Endothelial cell of umbilical vein (primary cell): ENCODE results near the gene HSD17B11.

Experiments used
- CTCF ChIP-seq, 2 donors: IDR thresholded peaks; 1 replicate in 1 of 2; 2 replicates in 1 of 2; pipeline ENCODE4 v1.5.1; 2011; ENCODE audit warnings: low read length in 2 of 2, mild to moderate bottlenecking in 2 of 2, moderate library complexity in 2 of 2, control low read depth in 1 of 2, inconsistent platforms in 1 of 2, low read depth in 1 of 2; ENCODE audit not compliant: insufficient read depth in 1 of 2; ENCODE audit errors: extremely low read depth in 1 of 2
- EZH2 ChIP-seq: IDR thresholded peaks from 2 replicates; pipeline ENCODE4 v1.6.1; 2012; ENCODE audit warnings: borderline replicate concordance, low read depth, mild to moderate bottlenecking, moderate library complexity, low read length, inconsistent platforms; ENCODE audit not compliant: severe bottlenecking
- TF ChIP-seq, protein P1 (sequence below): IDR thresholded peaks from 2 replicates; pipeline ENCODE4 v1.6.1; 2011; ENCODE audit not compliant: insufficient read depth, insufficient read length

- TF ChIP-seq, protein P1, sequence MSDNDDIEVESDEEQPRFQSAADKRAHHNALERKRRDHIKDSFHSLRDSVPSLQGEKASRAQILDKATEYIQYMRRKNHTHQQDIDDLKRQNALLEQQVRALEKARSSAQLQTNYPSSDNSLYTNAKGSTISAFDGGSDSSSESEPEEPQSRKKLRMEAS, result no peak
- TF ChIP-seq EZH2, result no peak
- TF ChIP-seq CTCF (IDR thresholded peaks at IDR 0.05; ENCODE audit: extremely low read depth in 1 of 2, insufficient read depth in 1 of 2, low read depth in 1 of 2, low read length in 2 of 2), result no peak
Measured at GRCh38 chr4:87388901-87389300, 2.1 kb downstream of the HSD17B11 start.
